HG03439 (cell line): ENCODE data around the gene NME1.

Experiments used
- ATAC-seq: cut with Tn5 transposase; IDR thresholded peaks from one replicate; pipeline ENCODE4 v1.9.1; 2021; ENCODE audit warnings: mild to moderate bottlenecking, moderate library complexity; ENCODE audit not compliant: unreplicated experiment

The NME1 gene

GRCh38 chr17:51189162-51189561, 35.8 kb downstream of the NME1 start:
- ATAC-seq, result no peak

DNA sequence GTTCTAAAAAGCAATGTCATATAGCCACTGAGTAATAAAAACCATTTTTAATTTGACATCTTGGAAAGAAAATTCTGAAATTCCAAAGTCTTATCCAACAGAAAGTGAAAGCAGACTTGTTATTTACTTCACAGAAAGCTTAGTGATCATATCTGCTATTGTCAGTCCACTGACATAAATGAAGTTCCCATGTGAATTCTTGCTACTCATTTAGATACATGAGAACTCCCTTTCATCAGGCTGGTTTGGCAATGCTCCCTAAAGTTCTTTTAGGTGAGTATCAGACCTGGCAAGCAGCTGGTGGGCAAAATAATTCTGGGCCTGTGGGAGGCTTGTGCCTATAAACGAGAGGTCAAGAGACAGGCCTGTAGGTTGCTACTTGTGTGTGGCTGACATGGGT, 36.3 kb downstream of the NME1 start:
- no peak for ATAC-seq

DNA sequence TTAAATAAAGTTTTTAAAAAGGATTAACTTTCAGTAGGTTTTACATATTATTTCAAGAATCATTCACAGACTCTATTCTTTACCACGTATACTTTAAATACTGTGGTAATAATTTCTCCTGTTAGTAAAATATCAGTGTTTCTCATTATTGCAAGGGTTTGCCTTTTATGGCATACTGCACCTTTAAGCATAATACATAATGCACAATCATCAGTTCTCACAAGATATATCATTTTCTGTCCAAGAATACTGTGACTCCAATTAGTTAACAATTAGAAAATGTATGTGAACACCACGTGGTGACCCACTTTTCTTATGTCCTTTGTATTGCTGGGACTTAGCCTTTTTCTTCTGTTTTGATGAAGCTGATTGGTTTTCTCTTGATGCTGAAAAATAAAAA, 38.5 kb downstream of the NME1 start:
- no peak for ATAC-seq

DNA sequence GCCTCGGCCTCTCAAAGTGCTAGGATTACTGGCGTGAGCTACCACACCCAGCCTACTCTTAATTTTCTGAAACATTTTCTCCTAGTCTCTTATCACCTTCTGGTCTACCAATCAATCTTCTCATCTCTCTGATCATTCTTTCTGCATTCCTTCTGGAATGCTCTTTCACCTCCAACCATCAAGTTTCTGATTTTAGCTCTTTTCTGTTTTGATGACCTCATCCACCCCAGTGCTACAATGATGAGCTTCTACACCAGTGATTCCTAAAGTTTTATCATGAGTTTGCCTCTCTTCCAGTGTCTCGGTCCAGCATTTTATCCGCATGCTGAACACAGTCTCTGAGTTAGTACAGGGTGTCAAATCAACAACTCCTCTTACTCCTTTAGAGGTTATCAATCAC, 44.4 kb downstream of the NME1 start:
- ATAC-seq, result no peak

DNA sequence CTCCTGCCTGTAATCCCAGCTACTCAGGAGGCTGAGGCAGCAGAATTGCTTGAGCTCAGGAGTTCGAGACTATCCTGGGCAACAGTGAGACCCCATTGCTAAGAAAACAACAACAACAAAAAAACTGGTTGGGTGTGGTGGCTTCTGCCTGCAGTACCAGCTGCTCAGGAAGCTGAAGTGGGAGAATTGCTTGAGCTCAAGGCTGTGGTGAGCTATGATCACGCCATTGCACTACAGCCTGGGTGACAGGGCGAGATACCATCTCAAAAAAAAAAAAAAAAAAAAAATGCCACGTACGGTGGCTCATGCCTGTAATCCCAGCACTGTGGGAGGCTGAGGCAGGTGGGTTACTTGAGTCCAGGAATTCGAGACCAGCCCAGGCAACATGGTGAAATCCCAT, 46.9 kb downstream of the NME1 start:
- ATAC-seq, result no peak

DNA sequence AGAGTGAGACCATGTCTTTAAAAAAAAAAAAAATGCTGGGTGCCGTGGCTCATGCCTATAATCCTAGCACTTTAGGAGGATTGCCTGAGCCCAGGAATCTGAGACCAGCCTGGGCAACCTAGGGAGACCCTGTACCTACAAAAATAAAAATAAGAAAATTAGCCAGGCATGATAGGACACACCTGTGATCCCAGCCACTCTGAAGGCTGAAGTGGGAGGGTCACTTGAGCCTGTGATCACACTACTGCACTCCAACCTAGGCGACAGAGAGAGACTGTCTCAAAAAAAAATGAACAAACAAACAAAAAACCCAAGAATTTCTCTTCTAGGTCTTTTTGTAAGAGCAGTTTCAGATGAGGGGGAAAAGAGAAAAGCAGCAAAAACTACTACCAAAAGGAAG, 47.5 kb downstream of the NME1 start:
- ATAC-seq, result no peak

GRCh38 chr17:51203838-51204237, 50.5 kb downstream of the NME1 start:
- ATAC-seq, result no peak
